MM.1S (cell line): ENCODE data around the gene COL2A1.

Experiments used
- DNase-seq: peaks from one replicate; pipeline ENCODE4 v3.0.0-alpha.2; 2015
- H2AFZ ChIP-seq: fragments of 300-600 bp; sonication (generic); 2 replicates; pipeline ENCODE4 v1.6.0; 2016; ENCODE audit warnings: antibody characterized with exemption, low read length
- H3F3A ChIP-seq: fragments of 300-600 bp; sonication (generic); 2 replicates; pipeline ENCODE4 v1.6.1; 2016; ENCODE audit warnings: mild to moderate bottlenecking, antibody characterized with exemption, low read length, moderate library complexity, mixed read lengths; ENCODE audit not compliant: insufficient read depth
- H3K27ac ChIP-seq: fragments of 300-600 bp; sonication (generic); 2 replicates; pipeline ENCODE4 v1.5.1; 2016; ENCODE audit warnings: mild to moderate bottlenecking, low read length
- H3K27me3 ChIP-seq: fragments of 300-600 bp; sonication (generic); replicated peaks from 2 replicates; pipeline ENCODE4 v1.6.0; 2016; ENCODE audit warnings: low read length; ENCODE audit not compliant: insufficient read depth
- H3K36me3 ChIP-seq: fragments of 300-600 bp; sonication (generic); replicated peaks from 2 replicates; pipeline ENCODE4 v1.6.1; 2016; ENCODE audit warnings: mild to moderate bottlenecking, low read length, mixed read lengths; ENCODE audit not compliant: insufficient read depth
- H3K4me1 ChIP-seq: fragments of 300-600 bp; sonication (generic); 2 replicates; pipeline ENCODE4 v1.6.1; 2016; ENCODE audit warnings: low read length, mixed read lengths
- H3K4me2 ChIP-seq: fragments of 300-600 bp; sonication (generic); 2 replicates; pipeline ENCODE4 v1.6.0; 2016; ENCODE audit warnings: low read depth, low read length
- H3K4me3 ChIP-seq: fragments of 300-600 bp; sonication (generic); 2 replicates; pipeline ENCODE4 v1.5.1; 2016; ENCODE audit warnings: low read length, mixed read lengths
- H3K79me2 ChIP-seq: fragments of 300-600 bp; sonication (generic); 2 replicates; pipeline ENCODE4 v1.6.1; 2016; ENCODE audit warnings: mixed run types, low read length, mixed read lengths
- H3K9ac ChIP-seq: fragments of 300-600 bp; sonication (generic); 2 replicates; pipeline ENCODE4 v1.6.1; 2016; ENCODE audit warnings: low read length, mixed read lengths
- H3K9me2 ChIP-seq: fragments of 300-600 bp; sonication (generic); replicated peaks from 2 replicates; pipeline ENCODE4 v1.6.1; 2016; ENCODE audit warnings: mild to moderate bottlenecking, low read length, mixed read lengths; ENCODE audit not compliant: insufficient read depth
- H3K9me3 ChIP-seq: fragments of 300-600 bp; sonication (generic); replicated peaks from 2 replicates; pipeline ENCODE4 v1.6.1; 2016; ENCODE audit warnings: mild to moderate bottlenecking, low read length, mixed read lengths; ENCODE audit not compliant: insufficient read depth
- H4K20me1 ChIP-seq: fragments of 300-600 bp; sonication (generic); 2 replicates; pipeline ENCODE4 v1.6.1; 2016; ENCODE audit warnings: mild to moderate bottlenecking, low read length, moderate library complexity, mixed read lengths; ENCODE audit not compliant: insufficient read depth
- EZH2 ChIP-seq: fragments of 300-600 bp; sonication (generic); optimal IDR thresholded peaks from 2 replicates; pipeline ENCODE3; 2017; ENCODE audit warnings: low read depth, mild to moderate bottlenecking, antibody characterized with exemption, low read length, mixed read lengths
- EZH2phosphoT487 ChIP-seq: fragments of 300-600 bp; sonication (generic); IDR thresholded peaks from 2 replicates; pipeline ENCODE4 v1.6.1; 2018; ENCODE audit warnings: antibody characterized with exemption, low read length
- TF ChIP-seq, protein P1 (sequence below): fragments of 300-600 bp; sonication (generic); IDR thresholded peaks from 2 replicates; pipeline ENCODE4 v1.5.1; 2016; ENCODE audit warnings: antibody characterized with exemption, low read length, mixed read lengths

Gene COL2A1

DNA sequence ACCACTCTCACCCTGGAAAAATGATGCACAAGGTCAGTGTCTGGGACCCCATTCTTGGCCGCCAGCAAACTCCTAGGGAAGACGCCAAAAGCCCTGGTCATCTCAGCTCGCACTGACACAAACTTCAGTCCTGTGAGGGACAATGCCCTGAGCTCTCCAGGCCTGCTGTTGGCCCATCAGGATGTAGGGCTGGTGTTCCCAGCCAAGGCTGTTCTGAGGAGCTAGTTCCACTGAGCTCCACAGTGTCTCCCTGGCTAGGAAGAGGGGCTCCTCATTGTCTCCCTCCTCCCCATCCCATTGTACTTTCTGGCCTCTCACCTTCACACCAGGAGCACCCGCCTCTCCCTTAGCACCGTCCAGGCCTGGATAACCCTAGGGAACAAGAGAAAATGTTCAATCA, 10.8 kb downstream of the COL2A1 start:
- Histone ChIP-seq H3K27ac (no peak overlapping the region), H3K4me2 (no peak overlapping the region), H3K9me2 (no peaks in the 10 kb centered on the region), H3F3A (no peaks in the 10 kb centered on the region), H3K36me3 (no peaks in the 10 kb centered on the region), H2AFZ (no peak overlapping the region), H3K27me3 (peaks cover 3% of the 10 kb centered on the region; the same call in 1 of the 2 replicates), H4K20me1 (no peaks in the 10 kb centered on the region), H3K79me2 (no peaks in the 10 kb centered on the region), H3K9ac (no peak overlapping the region), H3K4me3 (no peak overlapping the region), H3K9me3 (no peaks in the 10 kb centered on the region), H3K4me1 (no peaks in the 10 kb centered on the region)
- no peak for DNase-seq
- TF ChIP-seq EZH2phosphoT487, result no peak
- TF ChIP-seq, protein P1, sequence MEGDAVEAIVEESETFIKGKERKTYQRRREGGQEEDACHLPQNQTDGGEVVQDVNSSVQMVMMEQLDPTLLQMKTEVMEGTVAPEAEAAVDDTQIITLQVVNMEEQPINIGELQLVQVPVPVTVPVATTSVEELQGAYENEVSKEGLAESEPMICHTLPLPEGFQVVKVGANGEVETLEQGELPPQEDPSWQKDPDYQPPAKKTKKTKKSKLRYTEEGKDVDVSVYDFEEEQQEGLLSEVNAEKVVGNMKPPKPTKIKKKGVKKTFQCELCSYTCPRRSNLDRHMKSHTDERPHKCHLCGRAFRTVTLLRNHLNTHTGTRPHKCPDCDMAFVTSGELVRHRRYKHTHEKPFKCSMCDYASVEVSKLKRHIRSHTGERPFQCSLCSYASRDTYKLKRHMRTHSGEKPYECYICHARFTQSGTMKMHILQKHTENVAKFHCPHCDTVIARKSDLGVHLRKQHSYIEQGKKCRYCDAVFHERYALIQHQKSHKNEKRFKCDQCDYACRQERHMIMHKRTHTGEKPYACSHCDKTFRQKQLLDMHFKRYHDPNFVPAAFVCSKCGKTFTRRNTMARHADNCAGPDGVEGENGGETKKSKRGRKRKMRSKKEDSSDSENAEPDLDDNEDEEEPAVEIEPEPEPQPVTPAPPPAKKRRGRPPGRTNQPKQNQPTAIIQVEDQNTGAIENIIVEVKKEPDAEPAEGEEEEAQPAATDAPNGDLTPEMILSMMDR, result no peak
- TF ChIP-seq EZH2, result no peak

DNA sequence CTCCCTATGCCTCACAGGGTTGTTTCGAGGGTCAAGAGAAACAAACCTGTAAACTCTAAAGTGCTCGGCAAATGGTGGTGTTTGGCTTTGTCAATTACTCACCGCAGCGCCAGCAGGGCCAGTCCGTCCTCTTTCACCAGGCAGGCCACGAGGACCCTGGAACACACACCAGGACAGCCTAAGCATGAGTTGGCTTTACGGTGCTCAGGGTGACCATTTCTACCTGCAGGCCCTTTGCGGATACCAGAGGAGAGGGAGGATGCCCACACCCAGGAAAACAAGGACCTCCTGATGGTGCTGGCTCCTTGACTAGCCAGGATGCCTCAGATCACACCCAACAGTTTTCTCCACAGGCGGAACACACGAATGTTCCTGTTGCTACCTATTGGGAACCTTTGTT, 11.5 kb downstream of the COL2A1 start:
- Histone ChIP-seq H3K9ac (no peak overlapping the region), H4K20me1 (no peaks in the 10 kb centered on the region), H3K9me3 (no peaks in the 10 kb centered on the region), H3K36me3 (no peaks in the 10 kb centered on the region), H3K27ac (no peak overlapping the region), H3K27me3 (no peaks in the 10 kb centered on the region), H3F3A (no peaks in the 10 kb centered on the region), H3K9me2 (no peaks in the 10 kb centered on the region), H3K4me1 (no peaks in the 10 kb centered on the region), H3K79me2 (no peaks in the 10 kb centered on the region), H3K4me2 (no peak overlapping the region), H2AFZ (no peak overlapping the region), H3K4me3 (no peak overlapping the region)
- DNase-seq, result no peak
- TF ChIP-seq EZH2phosphoT487, result no peak
- TF ChIP-seq EZH2, result no peak
- TF ChIP-seq, protein P1, result no peak

DNA sequence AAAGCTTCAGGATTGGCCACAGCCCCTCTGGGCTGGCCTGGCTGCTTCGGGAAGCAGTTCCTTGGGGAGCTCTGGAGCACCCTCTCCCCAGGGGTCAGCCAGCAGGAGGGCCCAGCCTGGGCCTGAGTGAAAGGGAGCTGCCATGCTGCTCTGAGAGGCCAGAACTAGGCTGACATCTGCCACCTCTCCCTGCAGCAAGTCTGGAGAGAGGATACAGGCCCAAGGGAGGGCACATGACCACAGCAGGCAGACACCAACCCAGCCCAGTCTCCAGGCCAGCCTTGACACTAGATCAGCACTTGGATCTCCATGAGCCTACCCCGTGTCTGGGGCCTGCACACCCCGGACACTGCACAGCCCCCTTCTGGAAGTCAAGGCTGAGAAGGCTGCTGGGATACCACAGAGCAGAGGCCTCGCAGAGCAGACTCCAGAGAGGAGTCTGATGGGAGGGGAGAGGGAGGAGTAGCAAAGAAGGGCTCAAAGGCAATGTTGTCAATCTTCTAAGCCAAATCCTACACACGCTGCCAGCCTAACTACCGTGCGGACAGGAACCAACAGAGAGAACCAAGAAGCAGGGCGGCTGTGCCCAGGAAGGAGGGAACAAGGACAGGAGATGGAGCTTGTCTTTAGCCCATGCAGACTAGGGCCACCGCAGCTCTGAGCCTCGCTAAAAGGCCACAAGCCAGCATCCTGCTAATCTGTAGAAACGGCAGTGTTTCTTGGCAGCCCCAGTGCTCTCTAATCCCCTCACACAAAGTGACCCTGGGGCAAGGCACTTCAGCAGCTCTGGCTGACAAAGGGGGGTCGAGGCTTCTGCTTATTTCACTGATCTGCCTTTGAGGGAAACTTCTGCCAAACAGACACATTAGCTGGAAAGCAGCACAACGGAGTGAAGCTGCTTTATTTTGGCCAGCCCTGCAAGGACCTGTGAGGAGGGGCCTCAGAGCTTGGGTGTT, 12.9 kb downstream of the COL2A1 start:
- Histone ChIP-seq H3K9ac (no peak overlapping the region), H3K4me2 (no peak overlapping the region), H3K36me3 (no peaks in the 10 kb centered on the region), H4K20me1 (no peaks in the 10 kb centered on the region), H3K27ac (no peak overlapping the region), H3K4me1 (no peaks in the 10 kb centered on the region), H3K9me3 (no peaks in the 10 kb centered on the region), H3K79me2 (no peaks in the 10 kb centered on the region), H2AFZ (no peak overlapping the region), H3F3A (no peaks in the 10 kb centered on the region), H3K9me2 (no peaks in the 10 kb centered on the region), H3K27me3 (no peaks in the 10 kb centered on the region), H3K4me3 (no peak overlapping the region)
- no peak for DNase-seq
- TF ChIP-seq, protein P1, result no peak
- TF ChIP-seq EZH2 (no peak), EZH2phosphoT487 (no peak)
